Central memory CD4-positive, alpha-beta T cell (primary cell): ENCODE measurements around the gene P4HA3.
A peak's percentile ranks its signal among the peaks of the same experiment; 100 is the strongest.

Experiments used
- DNase-seq: peaks from one replicate; pipeline ENCODE4 v3.0.0; 2022

Gene P4HA3

DNA sequence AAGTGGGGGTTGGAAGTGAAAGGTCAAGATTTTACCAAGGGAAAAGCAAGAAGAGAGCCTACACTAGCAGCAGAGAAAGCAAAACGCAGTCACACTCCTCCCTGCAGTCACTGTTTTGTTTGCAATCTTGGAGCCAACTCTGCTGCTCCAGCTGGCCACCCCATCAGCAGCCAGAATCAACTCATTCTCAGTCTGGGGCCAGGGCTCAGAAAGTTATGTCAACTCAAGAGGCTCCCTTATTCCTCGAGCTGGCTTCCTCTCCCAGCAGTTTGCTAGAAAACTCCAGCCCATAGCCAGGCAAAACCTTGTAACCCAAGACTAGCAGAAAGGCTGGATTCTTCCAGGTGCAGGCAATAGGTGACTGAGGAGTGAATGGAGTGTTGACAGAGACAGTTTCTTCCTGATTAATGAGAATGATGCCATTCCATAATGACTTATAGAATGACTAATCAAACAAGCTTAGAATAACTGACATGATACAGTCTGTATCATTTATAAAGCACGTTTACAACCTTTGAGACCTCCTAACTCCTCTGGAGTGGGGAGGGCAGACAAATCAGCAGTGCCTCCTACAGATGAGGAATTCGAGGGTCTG is 53.4 kb downstream of the P4HA3 start:
- no peak for DNase-seq

GRCh38 chr11:74256378-74257133 is 54.9 kb downstream of the P4HA3 start:
- DNase-seq: no peak

DNA sequence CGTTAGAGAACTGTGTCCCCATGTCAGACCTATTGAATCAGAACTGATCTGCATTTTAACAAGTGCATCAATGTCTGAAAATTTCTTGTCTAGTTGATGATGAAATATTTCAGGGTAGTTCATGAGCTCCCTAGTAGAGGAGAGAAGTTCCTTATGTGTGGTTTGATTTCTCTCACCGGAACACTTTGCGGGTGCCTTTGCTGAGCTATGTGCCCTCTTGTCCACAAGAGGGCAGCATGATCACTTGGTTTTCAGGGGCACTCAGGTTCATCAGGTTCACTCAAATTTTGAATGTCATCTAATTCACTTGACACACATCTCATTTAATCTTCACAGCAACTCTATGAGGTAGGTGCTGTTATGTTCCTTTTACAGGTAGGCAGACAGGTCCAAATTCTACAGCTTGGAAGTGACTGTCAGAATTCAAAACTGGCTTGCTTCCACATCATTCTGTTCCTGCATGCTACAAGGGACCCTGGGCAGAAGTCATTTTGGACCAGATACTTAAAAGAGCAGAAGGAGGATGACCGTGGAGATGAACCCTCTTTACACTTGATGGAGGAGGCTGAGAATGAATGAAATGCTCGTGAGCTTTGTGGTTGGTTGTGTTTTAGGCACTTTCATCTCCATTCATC is 55.6 kb downstream of the P4HA3 start:
- DNase-seq: peak; percentile 39

- DNase-seq: no peak
Measured at GRCh38 chr11:74253361-74253760, 58.1 kb downstream of the P4HA3 start.

- DNase-seq: no peak
Measured at GRCh38 chr11:74249496-74249895, 61.9 kb downstream of the P4HA3 start.

DNA sequence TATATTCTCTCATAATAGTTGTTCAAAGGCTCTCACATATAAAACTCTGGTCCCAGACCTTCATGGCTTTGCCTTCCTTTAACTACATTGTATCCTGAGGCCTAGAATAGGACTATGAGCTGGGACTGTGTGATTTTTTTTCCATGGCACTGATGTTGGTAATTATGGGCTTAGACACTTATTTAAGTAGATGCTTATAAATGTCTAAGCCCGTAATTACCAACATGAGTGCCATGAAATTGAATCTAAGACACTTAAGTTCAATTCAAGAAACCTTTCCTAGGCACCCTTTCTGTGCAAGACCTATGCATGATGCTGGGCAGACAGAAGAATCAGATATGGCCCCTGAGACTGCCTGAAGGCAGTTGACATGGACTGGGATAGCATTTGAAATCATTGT is 63.0 kb downstream of the P4HA3 start:
- no peak for DNase-seq

DNA sequence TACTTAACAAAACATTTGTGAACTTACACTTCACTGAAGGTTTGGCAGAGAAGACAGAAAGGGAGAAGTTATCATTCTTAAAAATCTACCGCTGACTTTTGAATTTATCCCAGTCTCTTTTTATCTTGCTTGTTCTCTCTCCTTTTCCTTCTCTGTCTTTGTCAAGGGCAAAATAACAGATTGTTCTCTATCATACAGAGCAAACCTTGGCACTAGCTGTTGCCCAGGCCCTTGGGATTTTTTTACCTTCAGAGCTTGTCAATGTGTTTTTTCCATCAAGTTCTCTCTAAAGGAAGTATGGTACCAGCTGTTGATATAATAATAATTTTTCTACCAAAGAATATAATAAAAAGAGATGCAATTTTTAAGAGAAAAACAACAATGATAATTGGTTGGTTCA is 73.2 kb downstream of the P4HA3 start:
- DNase-seq: no peak

- no peak for DNase-seq
Measured at GRCh38 chr11:74237541-74237940, 73.9 kb downstream of the P4HA3 start.

DNA sequence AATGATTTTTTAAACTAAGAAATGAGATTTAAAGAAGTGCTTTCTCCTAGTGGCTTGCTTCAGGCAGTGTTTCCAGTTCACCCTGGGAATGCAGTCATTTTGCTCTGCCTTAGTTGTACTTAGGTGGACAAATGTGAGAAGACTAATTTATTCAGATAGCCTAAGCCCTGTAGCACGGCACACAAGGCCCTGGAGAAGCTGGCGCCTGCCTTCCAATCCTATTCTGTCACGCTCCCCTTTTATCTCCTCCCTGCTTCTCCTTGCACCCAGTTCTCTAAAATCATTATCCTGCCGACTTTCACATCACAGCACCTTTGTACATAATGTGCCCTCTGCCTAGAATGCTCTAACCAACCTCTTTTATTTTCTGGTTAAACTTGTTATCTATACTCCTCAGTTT is 76.3 kb downstream of the P4HA3 start:
- DNase-seq: no peak

DNA sequence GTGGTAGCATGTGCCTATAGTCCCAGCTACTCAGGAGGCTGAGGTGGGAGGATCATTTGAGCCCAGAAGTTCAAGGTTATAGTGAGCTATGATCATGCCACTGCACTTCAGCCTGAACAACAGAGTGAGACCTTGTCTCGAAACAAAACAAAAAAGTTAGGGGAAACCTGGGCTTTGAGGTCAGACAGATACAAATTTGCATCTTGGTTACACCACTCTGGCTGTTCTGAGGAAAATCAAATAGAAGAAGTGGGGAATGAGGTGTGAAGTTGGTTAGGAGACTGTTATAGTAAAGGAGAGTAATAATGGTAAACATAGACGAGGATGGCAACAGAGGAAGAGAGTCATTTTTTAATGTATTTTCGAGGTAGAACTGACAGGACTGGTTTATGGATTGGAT is 77.8 kb downstream of the P4HA3 start:
- DNase-seq: no peak

DNA sequence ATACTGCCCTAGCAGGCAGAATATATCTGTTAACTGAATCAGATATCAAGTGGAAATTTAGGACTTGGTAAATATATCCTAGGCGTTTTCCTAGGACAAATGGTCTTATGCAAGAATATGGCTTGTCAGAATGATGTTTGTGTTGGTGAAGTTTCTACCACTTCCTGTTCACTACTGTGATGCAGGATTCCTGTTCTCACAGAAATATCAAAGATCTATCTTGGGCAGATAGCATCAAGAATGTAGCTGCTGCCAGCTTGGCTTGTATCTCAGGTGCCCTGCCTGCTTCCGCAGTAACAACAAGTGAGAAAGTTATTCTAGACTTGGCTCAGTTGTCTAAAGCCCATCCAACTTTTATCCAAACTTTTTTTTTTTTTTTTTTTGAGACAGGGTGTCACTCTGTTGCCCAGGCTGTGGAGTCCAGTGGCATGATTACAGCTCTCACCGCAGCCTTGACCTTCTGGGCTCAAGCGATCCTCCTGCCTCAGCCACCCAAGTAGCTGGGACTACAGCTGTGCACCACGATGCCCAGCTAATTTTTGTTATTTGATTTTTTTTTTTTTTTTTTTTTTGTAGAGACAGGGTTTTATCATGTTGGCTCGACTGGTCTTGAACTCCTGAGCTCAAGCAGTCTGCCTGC is 79.0 kb downstream of the P4HA3 start:
- peak; percentile 48 for DNase-seq

DNA sequence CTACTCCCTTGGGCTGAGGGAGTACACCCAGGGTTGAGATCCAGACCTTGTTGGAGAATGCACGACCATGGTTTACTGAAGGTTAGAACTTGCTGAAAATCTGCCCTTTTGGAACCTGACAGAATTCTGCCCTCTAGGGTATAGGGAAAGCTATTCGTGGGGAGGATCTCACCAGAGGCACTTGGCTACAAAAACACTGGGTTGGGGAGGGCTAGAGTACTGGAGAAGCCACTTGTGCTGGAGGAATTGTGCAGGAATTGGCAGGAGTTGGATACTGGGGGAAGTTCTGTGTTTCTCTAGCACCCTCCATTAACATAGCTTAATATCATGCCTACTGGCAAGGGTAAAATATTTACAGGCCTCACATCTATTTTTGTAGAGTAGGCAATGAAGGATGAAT is 84.5 kb downstream of the P4HA3 start:
- no peak for DNase-seq

DNA sequence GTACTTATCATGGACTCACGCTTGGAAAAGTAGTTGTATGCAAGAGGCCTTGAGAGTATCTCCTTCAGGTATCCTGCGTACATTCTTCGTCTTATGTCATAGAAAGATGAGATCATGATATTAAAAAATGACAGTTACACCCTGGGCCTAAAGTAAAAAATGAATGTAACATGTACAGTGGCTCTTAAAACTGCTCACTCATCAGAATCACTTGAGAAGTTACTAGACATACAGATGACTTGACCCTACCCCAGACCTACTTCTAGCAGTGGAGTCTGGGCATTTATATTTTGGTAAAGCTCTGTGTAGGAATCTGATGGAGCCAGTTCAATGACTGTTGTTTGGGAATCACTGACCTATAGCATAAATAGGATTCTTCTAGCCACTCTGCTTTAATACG is 85.9 kb downstream of the P4HA3 start:
- no peak for DNase-seq

GRCh38 chr11:74221816-74222215 is 89.6 kb downstream of the P4HA3 start:
- DNase-seq: no peak

DNA sequence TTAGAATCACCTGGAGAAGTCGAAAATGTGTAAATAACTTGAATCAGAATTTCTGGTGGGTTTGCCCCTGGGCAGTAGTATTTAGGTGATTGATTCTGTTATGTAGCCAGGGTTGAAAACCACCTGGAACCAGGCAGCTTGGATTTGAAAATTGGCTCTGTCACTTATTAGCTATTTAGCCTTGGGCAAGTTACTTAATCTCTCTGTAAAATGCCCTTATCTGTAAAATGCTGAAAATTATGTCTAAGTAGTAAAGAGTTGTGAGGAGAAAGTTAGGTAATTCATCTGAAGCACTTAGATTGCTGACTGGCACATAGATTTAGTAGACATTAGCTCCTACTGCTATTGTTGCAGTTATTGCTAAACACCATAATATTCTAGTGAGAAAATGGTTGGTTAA is 91.1 kb downstream of the P4HA3 start:
- DNase-seq: no peak
